DMS 273 (cell line): ENCODE results near the gene SEC16A.
A peak's percentile ranks its signal among the peaks of the same experiment; 100 is the strongest.

ENCODE experiments used
- DNase-seq: peaks from one replicate; lab custom pipeline; 2025; ENCODE audit not compliant: unreplicated experiment; lab: John Stamatoyannopoulos, UW

Gene SEC16A

DNA sequence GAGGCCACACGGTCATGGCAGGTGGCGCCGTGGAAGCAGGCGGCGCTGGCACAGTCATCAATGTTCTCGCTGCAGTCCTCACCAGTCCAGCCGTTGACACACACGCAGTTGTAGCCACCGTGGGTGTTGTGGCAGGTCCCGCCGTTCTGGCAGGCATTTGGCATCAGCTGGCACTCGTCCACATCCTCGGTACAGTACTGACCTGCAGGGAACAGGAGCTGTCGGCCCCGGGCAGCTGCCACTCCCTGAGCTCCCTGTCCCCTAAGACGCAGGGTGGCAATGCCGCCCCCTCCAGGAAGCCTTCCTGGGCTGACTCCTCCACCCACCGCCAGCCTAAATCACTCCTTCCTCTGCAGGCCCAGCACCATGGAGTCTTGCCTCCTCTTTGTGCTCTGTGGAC lies 35.8 kb upstream of the SEC16A start:
- no peak for DNase-seq

- no peak for DNase-seq
Observed at GRCh38 chr9:136517950-136518349, 35.1 kb upstream of the SEC16A start.

- DNase-seq, result no peak
Observed at GRCh38 chr9:136517012-136517743, 34.3 kb upstream of the SEC16A start.

GRCh38 chr9:136516191-136516654 lies 33.4 kb upstream of the SEC16A start:
- DNase-seq, result peak; percentile 35

DNA sequence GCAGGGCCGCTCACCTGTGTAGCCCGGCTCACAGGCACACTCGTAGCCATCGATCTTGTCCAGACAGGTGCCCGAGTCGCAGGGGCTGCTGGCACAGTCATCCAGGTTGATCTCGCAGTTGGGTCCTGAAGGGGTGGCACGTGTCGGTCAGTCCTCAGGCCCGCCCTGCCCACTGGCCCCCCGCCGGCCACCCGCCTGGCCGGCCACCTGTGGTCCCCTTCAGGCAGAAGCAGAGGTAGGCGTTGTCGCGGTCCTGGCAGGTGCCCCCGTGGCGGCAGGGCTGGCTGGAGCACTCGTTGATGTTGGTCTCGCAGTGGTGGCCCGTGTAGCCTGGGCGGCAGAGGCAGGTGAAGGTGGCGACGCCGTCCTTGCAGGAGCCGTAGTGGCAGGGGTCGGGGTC lies 32.4 kb upstream of the SEC16A start:
- DNase-seq, result no peak

- DNase-seq, result no peak
Observed at GRCh38 chr9:136514022-136514714, 31.3 kb upstream of the SEC16A start.

DNA sequence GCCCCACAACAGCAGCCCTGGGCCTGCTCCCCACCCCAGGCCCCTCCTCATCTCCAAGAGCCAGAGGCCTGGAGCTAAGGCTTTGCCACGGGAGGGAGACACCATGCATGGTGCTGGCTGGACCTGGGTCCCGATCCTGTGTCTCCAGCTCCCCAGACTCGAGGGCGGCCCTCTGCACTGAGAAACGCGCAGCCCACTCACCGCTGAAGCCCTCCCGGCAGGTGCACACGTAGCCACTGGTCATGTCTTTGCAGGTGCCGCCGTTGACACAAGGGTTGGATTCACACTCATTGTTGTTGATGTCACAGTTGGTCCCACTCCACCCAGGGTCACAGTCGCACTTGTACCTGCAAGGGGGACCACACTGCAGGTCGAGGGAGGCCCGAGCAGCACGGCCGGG lies 30.4 kb upstream of the SEC16A start:
- DNase-seq, result no peak

DNA sequence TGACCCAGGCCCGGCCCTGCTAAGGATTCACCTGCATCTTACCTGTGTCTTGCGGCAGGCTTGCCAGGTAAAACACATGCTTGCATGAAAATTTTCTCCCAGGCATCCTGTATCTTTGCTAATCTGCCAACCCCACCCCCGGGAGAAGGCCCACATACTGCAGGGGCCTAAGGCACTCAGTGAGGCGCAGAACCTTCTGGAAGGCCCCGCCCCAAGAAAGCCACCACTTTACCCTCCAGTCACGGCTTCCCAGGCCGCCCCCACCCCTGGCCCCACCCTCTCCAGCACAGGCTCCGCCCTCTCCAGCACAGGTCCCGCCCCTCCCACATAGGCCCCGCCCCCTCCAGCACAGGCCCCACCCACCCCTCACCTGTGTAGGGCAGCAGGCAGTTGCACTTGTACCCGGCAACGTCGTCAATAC lies 29.8 kb upstream of the SEC16A start:
- no peak for DNase-seq

- no peak for DNase-seq
Observed at GRCh38 chr9:136511670-136512592, 29.1 kb upstream of the SEC16A start.

DNA sequence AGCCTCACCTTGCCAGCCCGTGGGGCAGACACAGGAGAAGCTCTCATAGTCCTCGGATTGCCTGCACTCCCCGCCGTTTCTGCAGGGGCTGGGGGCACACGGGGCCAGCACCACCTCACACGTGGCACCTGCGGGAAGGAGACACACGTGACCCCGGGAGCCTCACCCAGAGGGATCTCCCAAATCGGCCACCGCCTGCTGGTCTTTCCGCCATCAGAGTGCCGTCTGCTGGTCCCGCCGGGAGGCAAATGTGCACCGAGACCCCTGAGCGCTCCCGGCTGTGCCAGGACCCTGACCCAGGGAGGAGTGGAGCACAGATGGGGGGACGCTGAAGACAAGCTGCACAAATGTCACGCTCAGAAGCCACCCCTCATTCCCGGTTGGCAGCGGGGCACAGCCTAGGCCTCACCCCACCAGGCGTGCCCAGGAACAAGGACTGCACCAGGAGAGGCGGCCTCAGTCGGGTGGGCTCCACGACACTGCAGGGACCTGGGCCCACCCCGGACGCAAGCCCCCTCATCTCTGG lies 28.4 kb upstream of the SEC16A start:
- no peak for DNase-seq

DNA sequence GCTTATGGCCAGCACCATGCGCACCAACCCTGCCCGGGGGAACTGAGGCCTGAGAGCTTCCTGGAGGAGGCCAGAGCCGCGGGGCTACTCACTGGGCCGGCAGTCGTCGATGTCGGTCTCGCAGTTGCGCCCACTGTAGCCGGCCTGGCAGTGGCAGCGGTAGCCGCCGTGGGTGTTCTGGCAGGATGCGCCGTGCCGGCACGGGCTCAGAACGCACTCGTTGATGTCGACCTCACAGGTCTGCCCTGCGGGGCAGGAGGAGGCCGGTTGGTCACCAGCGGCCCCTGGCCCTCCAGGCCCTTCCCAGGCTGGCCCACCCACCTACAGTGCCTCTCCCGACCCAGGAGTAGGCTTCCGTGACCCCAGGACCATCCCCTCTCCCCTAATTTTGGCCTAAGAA lies 27.7 kb upstream of the SEC16A start:
- DNase-seq, result no peak

DNA sequence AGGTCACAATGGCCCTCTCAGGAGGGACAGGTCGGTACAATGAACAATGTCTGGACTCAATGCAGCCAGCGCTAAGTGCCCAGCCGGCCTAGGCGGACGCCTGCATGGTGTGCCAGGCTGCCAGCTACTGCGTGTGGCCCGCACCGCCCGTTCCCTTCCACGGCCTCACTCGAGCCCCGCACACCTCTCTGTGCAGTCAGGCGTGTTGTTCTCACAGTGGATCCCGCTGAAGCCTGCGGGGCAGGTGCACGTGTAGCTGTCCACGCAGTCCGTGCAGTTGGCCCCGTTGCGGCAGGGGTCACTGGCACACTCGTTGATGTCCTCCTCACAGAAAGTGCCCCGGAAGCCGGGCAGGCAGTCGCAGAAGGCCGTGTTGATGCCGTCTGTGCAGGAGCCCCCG lies 26.7 kb upstream of the SEC16A start:
- no peak for DNase-seq

GRCh38 chr9:136508729-136509500 lies 26.1 kb upstream of the SEC16A start:
- no peak for DNase-seq

GRCh38 chr9:136507992-136508375 lies 25.1 kb upstream of the SEC16A start:
- no peak for DNase-seq

GRCh38 chr9:136507221-136507991 lies 24.6 kb upstream of the SEC16A start:
- no peak for DNase-seq

GRCh38 chr9:136506425-136506824 lies 23.6 kb upstream of the SEC16A start:
- no peak for DNase-seq

- DNase-seq, result no peak
Observed at GRCh38 chr9:136505406-136506403, 22.9 kb upstream of the SEC16A start.

DNA sequence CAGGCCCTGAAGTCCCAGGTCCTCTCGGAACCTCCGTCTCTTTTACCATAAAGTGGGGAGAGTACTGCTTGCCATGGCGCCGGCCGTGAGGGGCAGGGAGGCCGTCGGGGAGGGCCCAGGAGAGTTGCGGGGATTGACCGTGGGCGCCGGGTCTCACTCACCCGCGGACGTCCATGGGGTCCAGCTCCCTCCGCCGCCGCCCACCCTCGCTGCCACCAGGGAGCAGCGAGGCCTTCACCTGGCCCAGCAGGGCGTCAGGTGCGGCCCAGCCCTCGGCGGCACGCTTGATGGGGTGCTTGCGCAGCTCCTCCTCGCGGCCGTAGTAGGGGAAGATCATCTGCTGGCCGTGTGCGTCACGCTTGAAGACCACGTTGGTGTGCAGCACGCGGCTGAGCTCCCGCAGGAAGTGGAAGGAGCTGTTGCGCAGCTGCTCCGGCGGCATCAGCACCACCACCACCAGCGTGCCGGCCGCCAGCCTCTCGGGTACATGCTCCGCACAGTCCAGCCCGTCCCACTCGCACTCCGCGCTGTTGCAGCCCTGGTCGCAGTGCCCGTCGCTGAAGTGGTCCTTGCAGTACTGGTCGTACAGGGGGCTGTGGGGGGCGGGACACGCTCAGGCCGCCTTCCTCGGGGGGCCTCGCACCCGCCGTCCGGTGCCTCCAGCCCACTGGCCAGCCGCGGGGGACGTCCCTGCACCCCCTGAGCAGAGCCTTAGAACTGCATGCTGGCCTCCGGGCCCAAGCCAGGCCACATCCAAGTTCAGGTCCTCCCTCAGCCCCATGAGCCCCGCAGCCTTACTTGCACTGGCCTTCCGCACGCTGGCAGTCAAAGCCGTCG lies 21.9 kb upstream of the SEC16A start:
- no peak for DNase-seq
